Posterior cingulate gyrus (tissue), 11 donors: ENCODE measurements around the gene RMI2.
"Not testable (repeated sequence)": the region's sequence is repeated elsewhere in the genome, so short reads cannot be mapped to it uniquely, and the experiment has no call there.

Experiments used
- DNase-seq, 10 donors: peaks; one replicate each; pipeline versions ENCODE4 v3.0.0 to v3.0.0-alpha.2; 2020 to 2021; ENCODE audit warnings: mixed read lengths in 3 of 10
- intact Hi-C: fragments of 100-400 bp; cut with DNase I; formaldehyde crosslinking; loops from one replicate; pipeline ENCODE4 v1.15.1; 2023

RMI2 gene

DNA sequence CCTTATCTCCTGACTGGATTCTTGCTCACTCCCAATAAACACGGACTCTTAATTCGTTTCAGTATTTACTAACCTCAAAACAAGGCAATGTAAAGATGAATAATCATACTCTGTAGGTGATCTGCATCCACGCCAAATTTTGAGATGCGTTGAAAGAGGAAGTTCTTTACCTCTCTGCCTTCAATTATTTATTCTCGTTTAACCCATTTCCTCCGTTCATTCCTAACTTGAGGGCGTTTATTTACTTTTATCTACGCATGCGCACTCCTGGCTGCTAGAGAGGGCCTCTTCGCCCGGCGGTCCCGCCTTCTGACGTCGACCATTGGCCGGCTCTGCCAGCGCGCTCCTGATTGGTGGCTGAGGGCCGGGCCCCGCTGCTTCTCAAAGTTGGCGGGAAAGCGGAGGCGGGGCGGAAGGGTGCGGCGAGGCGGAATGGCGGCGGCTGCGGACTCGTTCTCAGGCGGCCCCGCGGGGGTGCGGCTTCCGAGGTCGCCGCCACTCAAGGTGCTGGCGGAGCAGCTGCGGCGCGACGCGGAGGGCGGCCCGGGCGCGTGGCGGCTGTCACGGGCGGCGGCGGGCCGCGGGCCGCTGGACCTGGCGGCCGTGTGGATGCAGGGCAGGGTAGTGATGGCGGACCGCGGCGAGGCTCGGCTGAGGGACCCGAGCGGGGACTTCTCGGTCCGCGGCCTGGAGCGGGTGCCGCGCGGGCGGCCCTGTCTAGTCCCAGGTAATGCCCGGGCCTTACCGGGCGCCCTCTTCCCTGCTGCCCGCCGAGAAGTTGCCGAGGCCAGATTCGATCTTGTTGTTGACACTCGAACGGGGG lies at the start of gene RMI2:
Gene RMI2 (plus strand): TSS at position 420 of the 823 bp plus-strand sequence. CDS start 13 bp downstream, at position 433.
- peak; percentile 90 to 99 (median 96) for DNase-seq
- intact Hi-C loops = no loop called here

DNA sequence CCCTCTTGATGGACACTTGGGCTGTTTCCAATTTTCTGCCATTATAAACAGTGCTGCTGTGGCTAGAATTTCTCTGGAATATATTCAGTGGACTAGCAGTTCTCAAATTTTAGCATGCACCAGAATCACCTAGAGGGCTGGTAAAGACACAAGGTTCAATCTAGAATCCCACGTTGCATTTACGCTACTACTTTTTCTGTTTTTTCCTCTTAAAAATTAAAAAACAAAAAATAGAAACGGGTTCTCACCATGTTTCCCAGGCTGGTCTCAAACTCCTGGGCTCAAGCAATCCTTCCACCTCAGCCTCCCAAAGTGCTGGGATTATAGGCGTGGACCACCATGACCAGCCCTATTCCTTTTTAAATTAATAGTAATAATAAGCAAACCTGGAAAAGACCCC lies 49.6 kb upstream of the RMI2 start:
- intact Hi-C loops = no loop called here

DNA sequence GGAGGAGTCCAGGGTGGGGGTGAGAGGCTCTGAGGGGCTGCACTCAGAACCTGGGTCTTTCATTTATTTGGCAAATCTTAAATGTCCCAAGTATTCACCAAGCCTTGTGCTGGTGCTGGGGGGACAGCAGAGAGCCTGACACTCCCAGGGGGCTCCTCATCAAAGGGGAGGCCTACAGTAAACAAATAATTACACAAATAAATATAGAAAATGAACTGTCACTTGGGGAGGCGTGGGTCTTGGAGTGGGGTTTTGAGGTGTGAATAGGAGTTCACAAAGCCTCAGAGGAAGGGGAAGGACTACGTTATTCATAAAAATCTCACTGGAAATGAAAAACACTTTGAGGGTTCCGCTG lies 48.9 kb upstream of the RMI2 start:
- no peak for DNase-seq
- intact Hi-C loops = no loop called here

More for the DNA sequence above, 49.6 kb upstream of the RMI2 start:
- DNase-seq = no peak

DNA sequence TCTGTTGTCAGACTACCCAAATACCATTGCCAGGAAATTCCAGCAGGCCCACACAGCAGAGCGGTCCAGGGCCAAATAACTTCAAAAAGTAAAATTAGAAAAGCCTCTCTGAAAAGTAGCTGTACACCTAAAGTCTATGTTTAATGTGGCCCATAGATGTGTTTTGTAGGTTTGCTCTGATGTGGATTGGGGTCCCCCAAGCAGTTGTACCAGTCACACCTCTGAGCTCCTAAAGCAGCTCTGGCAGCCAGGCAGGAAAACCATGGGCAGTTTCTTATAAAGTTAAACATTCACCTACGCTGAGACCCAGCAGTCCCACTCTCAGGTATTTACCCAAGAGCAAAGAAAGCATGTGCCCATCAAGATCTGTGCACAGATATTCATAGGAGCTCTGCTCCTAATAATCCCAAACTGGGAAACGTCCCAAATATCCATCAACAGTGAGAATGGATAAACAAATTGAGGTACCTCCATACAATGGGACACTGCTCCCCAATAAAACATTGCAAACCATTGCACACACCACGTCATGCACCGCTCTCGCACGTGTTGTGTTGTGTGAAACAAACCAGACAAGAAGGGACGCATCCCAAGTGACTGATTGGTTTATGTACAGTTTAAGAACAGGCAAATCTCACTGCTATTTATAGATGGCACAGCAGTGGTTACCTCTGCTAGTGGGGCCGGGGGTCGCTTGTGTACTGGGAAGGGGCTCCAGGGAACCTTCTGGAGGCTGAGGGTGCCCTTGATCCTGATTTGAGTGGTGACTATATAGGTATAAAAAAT lies 48.4 kb upstream of the RMI2 start:
- intact Hi-C loops = no loop called here
- DNase-seq = no peak

DNA sequence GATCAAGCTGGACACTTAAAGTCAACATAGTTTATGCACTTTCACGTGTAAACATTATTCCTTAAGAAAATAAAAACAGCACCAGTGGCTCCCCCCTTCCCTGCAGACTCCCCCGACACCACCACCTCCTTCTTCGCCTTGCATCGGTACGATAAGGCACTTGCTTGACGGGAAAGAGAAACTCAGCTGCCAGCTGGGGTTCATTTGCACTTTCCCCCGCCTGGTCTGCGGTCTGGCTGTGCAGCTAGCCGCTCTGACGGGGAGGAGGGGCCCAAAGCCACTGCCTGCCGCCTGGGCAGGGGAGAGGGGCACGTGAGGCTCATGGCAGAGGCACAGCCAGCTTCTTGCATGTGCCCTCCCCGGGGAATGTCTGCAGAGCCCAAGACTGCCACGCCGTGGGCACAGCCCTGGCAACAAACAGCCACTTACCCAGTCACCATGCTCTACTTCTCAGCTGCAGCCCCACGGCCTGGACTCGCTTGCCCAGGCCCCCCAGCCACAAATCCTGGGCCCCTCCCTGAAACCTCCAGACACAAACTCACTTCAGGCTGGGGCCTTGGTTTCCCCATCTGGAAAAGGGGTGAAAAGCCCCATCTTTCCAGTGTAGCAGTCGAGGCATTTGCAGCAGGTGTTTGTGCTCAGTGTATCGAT lies 47.6 kb upstream of the RMI2 start:
- DNase-seq = peak; percentile 57 to 97 (median 71)

DNA sequence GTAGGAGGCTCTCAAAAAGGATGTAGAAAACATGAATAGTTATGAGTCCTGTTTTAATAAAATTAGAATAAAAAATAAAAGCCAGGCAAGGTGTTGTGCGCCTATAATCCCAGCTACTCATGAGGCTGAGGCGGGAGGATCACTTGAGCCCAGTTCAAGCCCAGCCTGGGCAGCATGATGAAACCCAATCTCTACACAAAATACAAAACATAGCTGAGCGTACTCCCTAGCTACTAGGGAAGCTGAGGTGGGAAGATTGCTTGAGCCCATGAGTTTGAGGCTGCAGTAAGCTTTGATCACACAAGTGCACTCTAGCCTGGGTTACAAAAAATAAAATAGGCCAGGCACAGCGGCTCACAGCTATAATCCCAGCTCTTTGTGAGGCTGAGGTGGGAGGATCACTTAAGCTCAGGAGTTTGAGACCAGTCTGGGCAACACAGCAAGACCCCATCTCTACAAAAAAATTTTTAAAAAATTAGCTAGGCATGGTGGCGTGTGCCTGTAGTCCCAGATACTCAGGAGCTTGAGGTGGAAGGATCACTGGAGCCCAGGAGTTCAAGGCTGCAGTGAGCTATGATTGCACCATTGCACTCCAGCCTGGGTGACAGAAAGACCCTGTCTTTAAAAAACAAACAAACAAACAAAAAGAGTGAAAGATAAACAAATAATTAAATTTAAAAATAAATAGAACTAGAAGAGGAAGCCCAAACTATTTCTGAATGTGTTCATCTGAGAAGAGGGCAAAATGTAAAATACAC lies 46.9 kb upstream of the RMI2 start:
- intact Hi-C loops = no loop called here
- no peak for DNase-seq

More for the DNA sequence above, 47.6 kb upstream of the RMI2 start:
- intact Hi-C loops = no loop called here

DNA sequence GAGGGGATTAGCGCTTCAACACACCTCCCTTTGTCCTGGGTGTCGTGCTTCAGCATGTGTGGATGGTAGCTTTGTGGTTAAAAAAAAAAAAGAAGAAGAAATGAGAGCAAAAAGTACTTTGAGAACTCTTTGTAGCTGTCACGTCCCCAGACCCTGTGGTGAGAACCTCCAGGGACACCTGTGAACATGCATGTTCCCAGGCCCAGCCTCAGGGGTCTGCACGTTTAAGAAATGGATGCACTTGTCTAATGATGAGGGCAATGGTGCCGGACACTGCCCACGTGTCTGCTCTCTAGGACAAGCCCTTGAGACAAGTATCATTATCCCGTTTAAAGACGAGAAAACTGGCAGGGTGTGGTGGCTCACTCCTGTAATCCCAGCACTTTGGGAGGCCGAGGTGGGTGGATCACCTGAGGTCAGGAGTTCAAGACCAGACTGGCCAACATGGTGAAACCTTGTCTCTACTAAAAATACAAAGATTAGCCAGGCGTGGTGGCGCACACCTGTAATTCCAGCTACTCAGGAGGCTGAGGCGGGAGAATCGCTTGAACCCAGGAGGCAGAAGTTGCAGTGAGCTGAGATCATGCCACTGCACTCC lies 46.2 kb upstream of the RMI2 start:
- DNase-seq, intact Hi-C loops: not testable (repeated sequence)

DNA sequence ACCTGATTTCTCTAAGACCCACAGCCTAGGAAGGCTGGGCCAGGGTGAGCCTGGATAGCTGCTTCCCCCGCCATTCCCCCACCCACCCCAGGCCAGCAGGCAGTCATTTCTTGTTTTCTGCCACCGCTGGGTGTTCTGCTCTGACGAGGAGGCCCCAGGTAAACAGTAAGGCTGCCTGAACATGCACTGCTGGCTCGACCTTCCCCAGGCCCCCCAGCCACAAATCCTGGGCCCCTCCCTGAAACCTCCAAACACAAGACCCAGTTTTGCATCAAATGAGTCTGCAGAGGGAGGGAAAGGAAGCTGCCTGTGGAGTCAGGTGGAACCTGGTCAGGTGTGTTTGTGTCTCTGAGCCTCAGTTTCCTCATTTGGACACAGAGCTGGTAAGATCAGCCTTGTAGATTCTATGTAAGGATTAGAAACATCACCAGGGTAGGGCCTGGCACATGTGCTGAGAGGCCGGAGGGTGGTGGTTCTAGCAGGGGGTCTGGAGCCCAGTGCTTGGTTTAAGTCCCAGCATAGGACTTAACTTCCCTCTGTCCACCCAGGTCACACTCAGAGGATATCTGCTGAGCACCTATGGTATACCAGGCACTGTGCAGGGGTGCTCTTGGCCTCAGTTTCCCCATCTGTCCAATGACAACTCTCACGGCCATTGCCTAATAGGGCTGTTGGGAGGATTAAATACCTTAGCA lies 45.2 kb upstream of the RMI2 start:
- no peak for DNase-seq
- intact Hi-C loops = no loop called here

DNA sequence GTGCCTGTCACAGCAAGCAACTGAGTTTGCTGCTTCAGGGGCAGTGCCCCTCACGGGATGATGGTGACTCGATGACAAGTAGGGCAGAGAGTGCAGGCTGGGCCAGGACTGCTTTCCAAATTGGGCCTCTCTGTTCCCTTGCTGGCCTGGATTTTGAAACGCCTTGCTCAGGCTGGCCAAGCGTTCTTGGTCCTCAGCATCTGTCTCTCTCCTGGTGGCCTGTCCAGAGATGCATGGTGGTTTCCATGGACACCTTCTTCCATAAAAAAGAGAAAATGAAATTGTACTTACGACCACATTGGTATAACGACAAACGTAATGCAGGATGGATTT lies 44.7 kb upstream of the RMI2 start:
- intact Hi-C loops = no loop called here
- DNase-seq = no peak

DNA sequence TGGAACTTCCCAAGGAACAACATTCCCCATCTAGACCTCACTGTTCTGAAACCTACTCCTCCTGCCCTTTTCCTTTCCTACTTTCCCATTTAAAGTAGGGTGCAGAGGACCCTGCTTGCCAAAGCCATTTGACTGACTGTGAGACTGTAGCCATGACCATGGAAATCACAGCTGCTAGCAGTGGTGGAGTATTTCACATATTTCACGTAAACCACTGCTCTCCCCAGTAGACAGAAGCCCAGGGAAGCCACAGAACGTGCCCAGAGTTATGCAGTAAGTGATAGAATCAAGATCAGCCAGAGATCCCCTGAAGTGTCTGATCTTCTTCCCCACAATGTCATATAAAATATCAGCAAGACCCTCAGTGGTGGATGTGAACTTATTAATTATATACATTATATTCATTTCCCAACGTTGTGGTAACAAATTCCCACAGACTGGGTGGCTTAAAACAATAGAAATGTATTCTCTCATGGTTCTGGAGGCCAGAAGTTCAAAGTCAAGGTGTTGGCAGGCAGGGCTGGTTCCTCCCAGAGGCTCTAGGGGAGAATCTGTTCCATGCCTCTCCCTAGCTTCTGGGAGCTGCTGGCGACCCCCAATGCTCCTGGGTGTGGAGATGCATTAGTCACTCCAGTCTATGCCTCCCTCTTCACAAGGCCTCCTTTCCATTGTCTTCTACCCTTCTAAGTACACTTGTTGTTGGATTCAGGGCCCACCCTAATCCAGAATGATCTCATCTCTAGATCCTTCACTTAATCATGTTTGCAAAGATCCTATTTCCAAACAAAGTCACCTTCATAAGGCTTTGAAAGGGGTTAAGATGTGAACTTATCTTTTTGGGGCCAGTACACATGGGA lies 43.4 kb upstream of the RMI2 start:
- intact Hi-C loops = no loop called here

DNA sequence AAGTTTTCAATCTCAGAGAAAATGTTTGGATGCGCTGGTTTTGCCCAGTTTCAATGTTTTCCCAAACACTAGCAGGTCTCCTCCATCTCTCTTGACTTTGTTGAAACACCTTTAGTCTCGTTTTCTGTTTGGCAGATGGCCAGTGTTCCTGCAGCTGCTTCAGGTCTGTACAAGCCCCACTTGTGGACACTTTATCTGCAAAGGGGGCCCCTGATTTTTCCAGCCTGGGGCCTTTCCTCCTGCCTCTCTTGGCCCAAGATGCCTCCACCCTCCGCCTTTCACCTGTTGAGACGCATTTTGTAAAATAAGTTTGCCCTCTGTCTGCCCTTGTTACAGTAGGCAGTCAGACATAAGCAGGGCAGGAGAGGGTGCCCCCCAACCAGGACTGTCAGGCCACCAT lies 42.3 kb upstream of the RMI2 start:
- no peak for DNase-seq
- intact Hi-C loops = no loop called here

More for the DNA sequence above, 43.4 kb upstream of the RMI2 start:
- DNase-seq = no peak

DNA sequence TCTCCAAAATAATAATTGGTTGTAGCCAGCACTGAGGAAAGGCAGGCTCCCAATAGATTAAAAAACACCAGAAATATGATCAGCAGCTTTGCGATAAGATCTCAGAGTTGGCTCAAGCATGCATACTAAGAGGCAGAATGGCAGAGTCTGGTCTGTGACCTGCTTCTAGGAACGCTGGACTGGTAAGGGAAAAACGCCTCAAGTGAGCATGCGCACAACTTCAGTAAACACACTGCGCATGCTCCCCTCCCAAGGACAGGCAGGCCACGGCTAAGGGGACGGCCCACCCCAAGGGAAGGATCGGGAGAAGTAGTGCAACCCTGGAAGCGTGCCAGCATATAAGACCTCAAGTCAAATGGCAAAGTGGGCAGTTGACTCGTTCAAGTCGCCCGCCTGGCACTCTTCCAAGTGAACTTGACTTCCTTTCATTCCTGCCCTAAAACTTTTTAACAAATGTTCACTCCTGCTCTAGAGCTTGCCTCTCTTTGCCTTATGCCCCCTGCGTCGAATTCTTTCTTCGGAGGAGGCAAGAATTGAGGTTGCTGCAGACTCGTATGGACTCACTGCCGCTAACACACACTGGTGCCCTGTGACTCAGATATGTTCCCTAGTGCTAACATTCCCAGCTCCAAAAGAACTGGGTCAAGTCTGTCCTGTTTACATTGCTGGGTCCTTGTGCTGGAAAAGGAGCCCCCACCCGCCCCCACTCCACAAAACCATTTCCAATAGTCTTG lies 41.7 kb upstream of the RMI2 start:
- intact Hi-C loops = no loop called here
- DNase-seq = no peak

DNA sequence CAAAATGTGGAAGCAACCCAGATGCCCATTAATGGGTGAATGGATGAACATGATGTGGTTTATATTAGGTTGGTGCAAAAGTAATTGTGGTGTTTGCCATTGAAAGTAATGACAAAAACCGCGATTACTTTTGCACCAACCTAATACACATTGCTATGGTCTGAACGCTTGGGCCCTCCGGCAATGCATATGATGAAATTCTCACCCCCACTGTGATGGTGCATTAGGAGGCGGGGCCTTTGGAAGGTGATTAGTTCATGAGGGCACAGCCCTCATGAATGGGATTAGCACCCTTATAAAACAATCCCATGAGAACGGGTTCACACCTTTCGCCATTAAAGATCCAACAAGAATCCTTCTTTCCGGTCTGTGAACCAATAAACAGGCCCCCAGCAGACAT lies 38.9 kb upstream of the RMI2 start:
- no peak for DNase-seq
- intact Hi-C loops = no loop called here

DNA sequence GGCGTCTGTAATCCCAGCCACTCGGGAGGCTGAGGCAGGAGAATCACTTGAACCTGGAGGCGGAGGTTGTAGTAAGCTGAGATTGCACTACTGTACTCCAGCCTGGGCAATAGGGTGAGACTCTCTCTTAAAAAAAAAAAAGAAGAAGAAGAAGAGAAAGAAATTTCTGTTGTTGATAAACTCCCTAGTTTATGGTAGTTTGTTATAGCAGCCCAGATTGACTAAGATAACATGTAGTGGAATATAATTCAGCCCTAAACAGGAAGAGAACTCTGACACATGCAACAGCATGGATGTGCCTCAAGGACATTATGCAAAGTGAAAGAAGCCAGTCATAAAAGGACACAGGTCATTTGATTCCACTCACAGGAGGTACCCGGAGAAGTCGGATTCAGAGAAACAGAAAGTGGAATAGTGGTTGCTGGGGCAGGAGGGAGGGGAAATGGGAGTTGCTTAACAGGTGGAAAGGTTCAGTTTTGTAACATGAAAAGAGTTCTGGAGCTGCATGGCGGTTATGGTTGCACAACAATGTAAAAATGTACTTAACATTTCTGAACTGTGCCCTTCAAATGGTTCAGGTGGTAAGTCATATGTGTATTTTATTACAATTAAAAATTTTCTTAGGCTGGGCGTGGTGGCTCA lies 38.1 kb upstream of the RMI2 start:
- intact Hi-C loops = no loop called here
- DNase-seq = no peak

DNA sequence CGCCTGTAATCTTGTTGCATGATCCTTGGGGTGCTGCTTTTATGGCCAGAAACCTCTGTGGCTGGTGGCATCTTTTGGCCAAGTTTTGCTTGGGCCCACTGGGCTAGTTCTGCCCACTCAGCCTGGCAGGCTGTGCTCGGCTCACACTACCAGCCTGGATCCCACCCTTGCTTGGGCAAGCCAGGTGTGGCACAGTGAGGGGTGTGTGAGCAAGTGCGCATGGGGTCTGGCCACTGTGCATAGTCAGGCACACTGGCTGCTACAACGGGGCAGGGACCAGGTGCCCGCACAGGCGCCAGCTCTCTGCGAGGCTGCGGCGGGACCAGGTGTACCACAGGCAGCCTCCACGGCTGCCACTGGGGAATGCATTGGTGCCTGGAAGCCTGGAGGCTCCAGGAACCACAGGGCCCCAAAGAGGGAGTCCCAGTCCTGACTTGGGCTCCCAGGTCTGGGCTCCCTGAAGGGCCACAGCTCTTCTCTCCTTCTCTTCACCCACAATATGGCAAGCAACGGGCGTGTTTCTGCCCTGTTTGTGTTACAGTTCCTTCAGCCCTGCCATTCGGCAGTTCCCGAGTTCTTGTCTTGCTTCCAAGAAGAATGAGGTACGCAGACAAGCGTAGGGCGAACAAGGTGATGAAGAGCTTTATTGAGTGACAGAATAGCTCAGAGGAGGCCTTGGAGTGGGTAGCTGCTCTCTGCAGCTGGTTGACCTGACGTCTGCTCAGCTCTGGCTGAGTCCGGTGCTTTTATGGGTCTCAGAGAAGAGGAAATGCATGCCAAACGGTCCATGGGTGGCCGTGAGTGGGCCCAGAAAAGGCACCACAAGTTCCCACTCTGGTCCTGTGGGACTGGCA lies 37.4 kb upstream of the RMI2 start:
- no peak for DNase-seq
- intact Hi-C loops = no loop called here

DNA sequence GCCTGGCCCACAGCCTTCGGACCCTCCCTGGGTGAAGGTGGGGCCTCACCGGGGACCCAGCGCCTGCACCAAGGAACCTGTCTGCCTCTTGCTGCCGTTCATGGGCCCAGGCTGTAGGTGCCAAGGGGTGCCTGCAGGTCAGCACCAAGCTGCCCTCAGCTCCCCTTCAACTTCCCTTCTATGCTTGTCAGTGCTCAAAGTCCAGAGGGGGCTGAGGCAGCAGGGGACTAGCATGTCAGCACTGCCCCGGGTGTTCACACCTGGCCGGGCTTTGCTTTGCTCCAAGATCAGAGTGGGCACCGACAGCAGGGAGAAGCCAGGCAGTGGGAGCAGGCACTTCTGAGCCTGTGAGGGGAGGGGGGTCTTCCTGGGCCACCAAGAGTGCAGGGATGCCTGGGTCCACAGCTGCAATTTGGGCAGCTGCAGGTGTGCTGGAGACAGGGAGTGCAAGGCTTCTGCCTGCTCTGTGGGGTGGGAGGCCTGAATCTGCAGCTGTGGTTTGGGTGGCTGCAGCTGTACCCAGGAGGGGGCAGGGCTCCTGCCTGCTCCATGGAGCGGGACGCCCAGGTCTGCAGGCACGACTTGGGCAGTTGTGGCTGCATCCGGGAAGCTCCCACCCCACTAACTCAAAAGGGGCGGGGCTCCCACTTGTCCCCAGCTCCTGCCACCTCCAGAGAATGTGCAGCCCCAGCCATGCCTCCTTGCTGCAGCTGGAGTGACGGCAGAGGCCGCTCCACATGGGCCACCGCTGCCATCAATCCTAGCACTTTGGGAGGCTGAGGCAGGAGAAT lies 36.6 kb upstream of the RMI2 start:
- intact Hi-C loops = no loop called here
- no peak for DNase-seq
